Astrocyte (in vitro differentiated cells and primary cell): Measurements from ENCODE around the gene HLA-DMB. TPM values are rescaled to one million over a fixed set of nuclear protein-coding genes. Genes with fewer than 3 reads are reported as not detected.

Experiments used
- DNase-seq: peaks from one replicate; pipeline ENCODE4 v3.0.0-alpha.2; 2010; ENCODE audit warnings: low read depth
- FAIRE-seq: peaks from 2 replicates; lab custom pipeline; 2011; peaks lifted over from hg19 to GRCh38; lab: Jason Lieb, UNC
- H2AFZ ChIP-seq: 2 replicates; pipeline ENCODE4 v1.6.0; 2012; ENCODE audit warnings: low read depth, low read length, inconsistent platforms
- H3K27ac ChIP-seq: 2 replicates; pipeline ENCODE4 v1.5.1; 2011; ENCODE audit warnings: low read depth, low read length, inconsistent platforms
- H3K27me3 ChIP-seq: 2 replicates; pipeline ENCODE4 v1.6.0; 2011; ENCODE audit warnings: low read length, inconsistent platforms; ENCODE audit not compliant: insufficient read depth
- H3K36me3 ChIP-seq: 2 replicates; pipeline ENCODE4 v1.5.1; 2011; ENCODE audit warnings: low read length, inconsistent platforms; ENCODE audit not compliant: insufficient read depth
- H3K4me1 ChIP-seq: 2 replicates; pipeline ENCODE4 v1.5.1; 2011; ENCODE audit warnings: low read length, inconsistent platforms; ENCODE audit not compliant: insufficient read depth
- H3K4me2 ChIP-seq: 2 replicates; pipeline ENCODE4 v1.6.0; 2012; ENCODE audit warnings: low read length, inconsistent platforms
- H3K4me3 ChIP-seq: 2 replicates; pipeline ENCODE4 v1.5.1; 2011; ENCODE audit warnings: low read depth, mild to moderate bottlenecking, low read length, inconsistent platforms; ENCODE audit not compliant: insufficient read depth
- H3K79me2 ChIP-seq: 2 replicates; pipeline ENCODE4 v1.6.0; 2012; ENCODE audit warnings: mild to moderate bottlenecking, low read length, inconsistent platforms; ENCODE audit not compliant: insufficient read depth
- H3K9ac ChIP-seq: 2 replicates; pipeline ENCODE4 v1.6.0; 2012; ENCODE audit warnings: mild to moderate bottlenecking, low read length, inconsistent platforms
- H3K9me3 ChIP-seq: 2 replicates; pipeline ENCODE4 v1.5.1; 2012; ENCODE audit warnings: low read depth, mild to moderate bottlenecking, low read length, inconsistent platforms; ENCODE audit not compliant: insufficient read depth
- H4K20me1 ChIP-seq: 2 replicates; pipeline ENCODE4 v1.6.0; 2012; ENCODE audit warnings: low read length, inconsistent platforms; ENCODE audit not compliant: insufficient read depth
- H3K27ac Mint-ChIP-seq: one replicate; pipeline ENCODE4 v1.8.0; 2021; ENCODE audit warnings: mild to moderate bottlenecking, mixed read lengths; ENCODE audit not compliant: unreplicated experiment
- H3K27me3 Mint-ChIP-seq: one replicate; pipeline ENCODE4 v1.8.0; 2021; ENCODE audit warnings: low read depth, mixed read lengths; ENCODE audit not compliant: unreplicated experiment
- H3K36me3 Mint-ChIP-seq: one replicate; pipeline ENCODE4 v1.8.0; 2021; ENCODE audit warnings: low read depth, mixed read lengths; ENCODE audit not compliant: unreplicated experiment
- H3K4me1 Mint-ChIP-seq: one replicate; pipeline ENCODE4 v1.8.0; 2021; ENCODE audit warnings: low read depth, mixed read lengths; ENCODE audit not compliant: unreplicated experiment
- H3K4me3 Mint-ChIP-seq: one replicate; pipeline ENCODE4 v1.8.0; 2021; ENCODE audit warnings: mild to moderate bottlenecking, moderate library complexity, mixed read lengths; ENCODE audit not compliant: unreplicated experiment
- H3K9me3 Mint-ChIP-seq: one replicate; pipeline ENCODE4 v1.8.0; 2021; ENCODE audit warnings: mild to moderate bottlenecking, mixed read lengths; ENCODE audit not compliant: unreplicated experiment
- CTCF ChIP-seq: IDR thresholded peaks from 2 replicates; pipeline ENCODE4 v1.5.1; 2011; ENCODE audit warnings: low read depth, mild to moderate bottlenecking, inconsistent platforms, low read length, moderate library complexity; ENCODE audit not compliant: insufficient read depth
- EZH2 ChIP-seq: IDR thresholded peaks from 2 replicates; pipeline ENCODE4 v1.6.1; 2012; ENCODE audit warnings: mild to moderate bottlenecking, low read length, inconsistent platforms; ENCODE audit not compliant: insufficient read depth
- total RNA-seq: library from RNA; stranded (reverse); gene quantifications from 2 replicates; pipeline ENCODE4 v1.2.1, GENCODE V29; 2021

Gene HLA-DMB
- total RNA-seq, 1 donor from 2014 or later, result 0.11 TPM

DNA sequence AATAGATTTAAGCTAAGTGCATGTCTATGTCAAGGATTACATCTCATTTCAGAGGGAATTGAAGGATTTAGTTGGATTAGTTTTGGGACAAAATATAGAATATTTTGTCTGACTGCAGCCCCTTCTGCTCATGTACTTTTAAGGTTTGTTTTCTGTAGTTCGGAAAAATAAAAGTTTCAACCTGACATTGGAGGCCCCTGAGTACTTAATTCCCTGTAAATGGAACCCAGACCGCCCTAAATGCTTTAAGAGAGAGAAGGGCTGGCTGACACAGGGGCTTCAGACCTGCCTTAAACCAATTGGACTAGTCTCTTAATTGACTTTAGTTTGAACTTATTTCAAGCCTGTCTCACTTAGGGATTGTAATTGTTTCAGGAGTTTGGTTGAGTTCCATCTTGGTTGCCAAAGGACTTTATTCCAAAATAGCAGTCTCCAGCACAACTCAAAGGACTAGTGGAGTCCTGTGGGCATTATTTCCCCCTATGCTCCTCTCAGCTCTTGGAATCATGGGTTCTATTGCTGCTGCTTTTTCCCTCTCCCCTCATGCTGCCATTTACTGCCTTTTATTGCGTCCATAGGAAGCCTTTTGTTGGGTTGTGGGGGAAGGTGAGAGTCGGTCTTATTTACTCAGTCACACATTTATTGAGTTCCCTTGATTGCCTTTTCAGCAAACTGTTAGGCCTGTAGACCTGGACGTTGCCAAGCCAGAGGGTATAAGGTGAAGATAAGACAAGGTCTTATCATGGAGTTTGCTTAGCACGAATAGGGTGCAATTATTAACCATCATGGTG lies 42.1 kb upstream of the HLA-DMB start:
- Mint-ChIP-seq H3K4me3 (no peak overlapping the region), H3K9me3 (no peaks in the 10 kb centered on the region), H3K27ac (peak overlapping the region; percentile 63), H3K36me3 (peaks cover 23% of the 10 kb centered on the region), H3K27me3 (no peaks in the 10 kb centered on the region), H3K4me1 (peaks cover 29% of the 10 kb centered on the region)
- H4K20me1 ChIP-seq, result peaks cover 68% of the 10 kb centered on the region
- no peak overlapping the region for H3K4me3 ChIP-seq
- no peak overlapping the region for H2AFZ ChIP-seq
- H3K36me3 ChIP-seq, result peaks cover 50% of the 10 kb centered on the region
- FAIRE-seq (no peak), DNase-seq (no peak)
- H3K27me3 ChIP-seq, result peaks cover 5% of the 10 kb centered on the region
- H3K4me2 ChIP-seq, result no peak overlapping the region
- H3K4me1 ChIP-seq, result peaks cover 2% of the 10 kb centered on the region
- TF ChIP-seq CTCF, result no peak
- no peak for TF ChIP-seq EZH2
- peaks cover 30% of the 10 kb centered on the region for H3K79me2 ChIP-seq
- H3K27ac ChIP-seq, result no peak overlapping the region
- no peak overlapping the region for H3K9ac ChIP-seq
- no peaks in the 10 kb centered on the region for H3K9me3 ChIP-seq

DNA sequence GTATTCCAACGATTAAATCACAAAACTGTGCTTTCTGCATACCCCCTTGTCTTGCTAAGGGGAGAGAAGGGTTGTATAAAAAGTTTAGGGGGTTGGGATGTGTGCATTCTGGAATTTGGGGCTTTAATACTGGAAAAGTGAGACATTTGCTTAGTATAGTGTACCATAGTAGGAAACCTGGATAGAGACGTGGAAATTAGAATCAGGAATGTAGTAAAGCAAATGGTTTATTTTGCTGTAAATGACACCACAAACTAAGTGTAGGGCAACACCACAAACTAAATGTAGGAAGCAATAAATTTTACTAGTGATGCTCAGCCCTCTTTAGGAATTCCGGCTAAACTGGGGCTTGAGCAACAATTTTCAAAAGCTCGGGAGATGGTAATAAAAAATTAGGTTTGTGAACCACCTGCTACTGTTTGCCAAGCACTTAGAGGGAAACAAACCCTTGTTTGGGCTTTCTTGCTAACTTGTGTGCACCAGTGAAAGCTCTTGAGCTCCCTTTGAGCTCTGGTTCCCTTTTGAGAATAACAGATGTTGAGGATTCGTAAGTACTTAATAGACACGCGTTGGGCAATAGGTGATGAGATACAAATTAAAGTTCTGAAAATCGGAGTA lies 41.4 kb upstream of the HLA-DMB start:
- DNase-seq, result no peak
- Histone ChIP-seq H3K27ac (no peak overlapping the region), H3K79me2 (peaks cover 37% of the 10 kb centered on the region), H2AFZ (no peak overlapping the region), H3K4me3 (no peak overlapping the region), H4K20me1 (peaks cover 75% of the 10 kb centered on the region), H3K36me3 (peaks cover 57% of the 10 kb centered on the region), H3K27me3 (peaks cover under 1% of the 10 kb centered on the region), H3K4me2 (no peak overlapping the region), H3K9me3 (no peaks in the 10 kb centered on the region), H3K4me1 (peaks cover 8% of the 10 kb centered on the region), H3K9ac (no peak overlapping the region)
- Mint-ChIP-seq H3K4me1 (peaks cover 36% of the 10 kb centered on the region), H3K9me3 (no peaks in the 10 kb centered on the region), H3K36me3 (peaks cover 26% of the 10 kb centered on the region), H3K4me3 (no peak overlapping the region), H3K27me3 (no peaks in the 10 kb centered on the region), H3K27ac (peak overlapping the region; percentile 63)
- no peak for FAIRE-seq
- TF ChIP-seq EZH2, result no peak

- peak overlapping the region; percentile 50 for H3K27ac Mint-ChIP-seq
Observed at GRCh38 chr6:32980488-32981038, 39.7 kb upstream of the HLA-DMB start.

More at GRCh38 chr6:32980488-32981038, 39.7 kb upstream of the HLA-DMB start:
- DNase-seq (no peak), FAIRE-seq (no peak)
- Histone ChIP-seq H3K9ac (no peak overlapping the region), H4K20me1 (peaks cover 91% of the 10 kb centered on the region), H3K27me3 (no peaks in the 10 kb centered on the region), H3K4me2 (no peak overlapping the region), H3K27ac (no peak overlapping the region), H3K4me1 (peaks cover 17% of the 10 kb centered on the region), H2AFZ (no peak overlapping the region), H3K36me3 (peaks cover 74% of the 10 kb centered on the region), H3K4me3 (no peak overlapping the region), H3K79me2 (peaks cover 53% of the 10 kb centered on the region), H3K9me3 (no peaks in the 10 kb centered on the region)
- Mint-ChIP-seq H3K4me3 (no peak overlapping the region), H3K9me3 (no peaks in the 10 kb centered on the region), H3K27me3 (no peaks in the 10 kb centered on the region), H3K36me3 (peaks cover 29% of the 10 kb centered on the region), H3K4me1 (peaks cover 51% of the 10 kb centered on the region)
- TF ChIP-seq EZH2 (no peak), CTCF (no peak)
